Measurements from ENCODE around the gene CSTPP1.

GRCh38 chr11:47154616-47155570, 218.3 kb downstream of the CSTPP1 start:
- TF ChIP-seq CTCF (conservative IDR thresholded peaks at IDR 0.05; ENCODE audit: low read depth, low read length) (no peak), POLR2A (IDR thresholded peaks at IDR 0.05; ENCODE audit: low read depth, low read length) (no peak), MXI1 (IDR thresholded peaks at IDR 0.05; ENCODE audit: borderline replicate concordance, low read depth, low read length) (no peak), RCOR1 (IDR thresholded peaks at IDR 0.05; ENCODE audit: insufficient replicate concordance, low read length) (no peak), RAD21 (IDR thresholded peaks at IDR 0.05; ENCODE audit: low read length) (no peak), CEBPB (IDR thresholded peaks at IDR 0.05; ENCODE audit: low read depth, low read length) (no peak), USF2 (IDR thresholded peaks at IDR 0.05; ENCODE audit: low read depth, low read length) (no peak)
